Measurements from ENCODE around the gene ZNF578.

ZNF578 gene

GRCh38 chr19:52453324-52454094 lies at the start of gene ZNF578:
Gene ZNF578 (plus strand): TSS chr19:52453553. CDS start chr19:52501846, 48,293 bp downstream.
- no peak within 1 kb of the TSS for H3K4me2 ChIP-seq
- TF ChIP-seq Cebpa-rat (IDR thresholded peaks at IDR 0.05), result no peak
- no peaks in the 10 kb centered on the region for H3K27me3 ChIP-seq
- H3K4me3 ChIP-seq, result 0 out of 20 replicates have a peak within 1 kb of the TSS, but pooled peaks of 1 of the 10 experiments have one; percentile 13
- no peak within 1 kb of the TSS for H3K27ac ChIP-seq
- H3K36me3 ChIP-seq, result peaks cover 0 to 13% (median 4%) of the 10 kb centered on the region in 11 experiments; a peak in 5 of 22 replicates
- H4K20me1 ChIP-seq, result no peaks in the 10 kb centered on the region
- H3K9ac ChIP-seq, result no peak within 1 kb of the TSS
- peaks cover 96 to 100% (median 99%) of the 10 kb centered on the region in 11 experiments for H3K9me3 ChIP-seq (replicated peaks in 1 of 11)
- no peaks in the 10 kb centered on the region for H3K4me1 ChIP-seq

DNA sequence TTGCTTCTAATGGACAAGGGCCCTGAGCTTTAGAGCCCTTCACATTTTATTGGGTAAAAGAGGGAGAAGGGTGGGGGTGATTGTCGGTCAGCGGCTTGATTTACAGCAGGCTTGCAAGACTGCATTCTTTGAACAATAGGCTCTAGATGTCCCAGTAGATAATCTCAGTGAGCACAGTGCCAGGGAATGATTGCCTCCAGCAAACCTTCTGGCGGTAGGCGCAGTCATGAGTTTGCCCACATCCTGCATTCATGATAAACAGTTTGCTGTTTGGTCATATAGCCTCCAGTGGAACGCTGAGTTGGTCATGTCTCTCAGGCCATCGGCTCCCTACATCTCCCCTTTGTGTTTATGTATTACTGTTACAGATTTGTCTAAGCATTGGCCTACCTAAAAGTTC lies 43.1 kb upstream of the ZNF578 start:
- Histone ChIP-seq H3K4me2 (no peak overlapping the region), H3K27me3 (no peaks in the 10 kb centered on the region), H3K4me1 (peaks cover 0 to 7% (median 0%) of the 10 kb centered on the region in 10 experiments; a peak in 3 of 20 replicates), H3K4me3 (peak overlapping the region in 2 of 10 experiments; percentile 7 to 40; a peak in 1 of 20 replicates), H3K9ac (no peak overlapping the region), H3K36me3 (peaks cover 100% of the 10 kb centered on the region in 11 experiments), H4K20me1 (no peaks in the 10 kb centered on the region), H3K27ac (no peak overlapping the region), H3K9me3 (replicated peaks in 1 of 11) (peaks cover 89 to 99% (median 97%) of the 10 kb centered on the region in 11 experiments)
- TF ChIP-seq Cebpa-rat (IDR thresholded peaks at IDR 0.05), result no peak

DNA sequence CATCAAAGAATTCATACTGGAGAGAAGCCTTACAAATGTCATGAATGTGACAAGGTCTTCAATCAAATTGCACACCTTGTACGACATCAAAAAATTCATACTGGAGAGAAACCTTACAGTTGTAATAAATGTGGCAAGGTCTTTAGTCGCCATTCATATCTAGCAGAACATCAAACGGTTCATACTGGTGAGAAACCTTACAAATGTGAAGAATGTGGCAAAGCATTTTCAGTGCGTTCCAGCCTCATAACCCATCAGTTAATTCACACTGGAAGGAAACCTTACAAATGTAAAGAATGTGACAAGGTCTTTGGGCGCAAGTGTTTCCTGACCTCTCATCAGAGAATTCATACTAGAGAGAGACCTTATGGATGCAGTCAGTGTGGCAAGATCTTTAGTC lies 37.6 kb upstream of the ZNF578 start:
- H3K27ac ChIP-seq, result no peak overlapping the region
- H4K20me1 ChIP-seq, result no peaks in the 10 kb centered on the region
- H3K4me1 ChIP-seq, result peaks cover 0 to 7% (median 0%) of the 10 kb centered on the region in 10 experiments; a peak in 3 of 20 replicates
- peaks cover 92 to 100% (median 100%) of the 10 kb centered on the region in 11 experiments for H3K9me3 ChIP-seq (replicated peaks in 1 of 11)
- no peak overlapping the region for H3K9ac ChIP-seq
- H3K4me2 ChIP-seq, result no peak overlapping the region
- H3K4me3 ChIP-seq, result no peak overlapping the region
- no peak for TF ChIP-seq Cebpa-rat (IDR thresholded peaks at IDR 0.05)
- peaks cover 48 to 66% (median 58%) of the 10 kb centered on the region in 11 experiments for H3K36me3 ChIP-seq
- no peaks in the 10 kb centered on the region for H3K27me3 ChIP-seq

- no peaks in the 10 kb centered on the region for H3K4me1 ChIP-seq
- TF ChIP-seq Cebpa-rat (IDR thresholded peaks at IDR 0.05), result no peak
- H3K27me3 ChIP-seq, result no peaks in the 10 kb centered on the region
- no peak within 1 kb of the TSS for H3K4me2 ChIP-seq
- no peaks in the 10 kb centered on the region for H4K20me1 ChIP-seq
- no peak within 1 kb of the TSS for H3K4me3 ChIP-seq
- peaks cover 18 to 63% (median 43%) of the 10 kb centered on the region in 11 experiments; a peak in 20 of 22 replicates for H3K36me3 ChIP-seq
- peaks cover 97 to 100% (median 100%) of the 10 kb centered on the region in 11 experiments for H3K9me3 ChIP-seq (replicated peaks in 1 of 11)
- H3K27ac ChIP-seq, result no peak within 1 kb of the TSS
- H3K9ac ChIP-seq, result no peak within 1 kb of the TSS
Measured at GRCh38 chr19:52428937-52429336, 24.4 kb upstream of the ZNF578 start, which contains the start of gene ZNF534. Gene ZNF534 (plus strand): TSS chr19:52429148. CDS start chr19:52431475, 2,327 bp downstream.

DNA sequence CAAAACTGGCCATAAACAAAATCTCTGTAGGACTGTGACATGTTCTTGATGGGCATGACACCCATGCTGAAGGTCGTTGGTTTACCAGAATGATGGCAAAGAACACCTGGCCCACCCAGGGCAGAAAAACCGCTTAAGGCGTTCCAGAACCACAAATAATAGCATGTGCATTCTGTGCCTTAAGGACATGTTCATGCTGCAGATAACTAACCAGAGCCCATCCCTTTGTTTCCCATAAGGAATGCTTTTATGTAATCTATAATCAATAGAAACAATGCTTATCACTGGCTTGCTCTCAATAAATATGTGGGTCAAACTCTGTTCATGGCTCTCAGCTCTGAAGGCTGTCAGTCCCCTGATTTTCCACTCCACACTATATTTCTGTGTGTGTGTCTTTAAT lies 11.2 kb upstream of the ZNF578 start:
- no peaks in the 10 kb centered on the region for H4K20me1 ChIP-seq
- no peak for TF ChIP-seq Cebpa-rat (IDR thresholded peaks at IDR 0.05)
- peaks cover 8 to 21% (median 17%) of the 10 kb centered on the region in 11 experiments; a peak in 17 of 22 replicates for H3K36me3 ChIP-seq
- H3K27ac ChIP-seq, result no peak overlapping the region
- no peak overlapping the region for H3K9ac ChIP-seq
- H3K4me1 ChIP-seq, result no peaks in the 10 kb centered on the region
- no peaks in the 10 kb centered on the region for H3K27me3 ChIP-seq
- H3K4me2 ChIP-seq, result no peak overlapping the region
- peaks cover 95 to 100% (median 99%) of the 10 kb centered on the region in 11 experiments for H3K9me3 ChIP-seq (replicated peaks in 1 of 11)
- H3K4me3 ChIP-seq, result no peak overlapping the region

GRCh38 chr19:52444506-52444905 lies 8.8 kb upstream of the ZNF578 start:
- H3K4me2 ChIP-seq, result no peak overlapping the region
- no peak overlapping the region for H3K9ac ChIP-seq
- peaks cover 0 to 3% (median 0%) of the 10 kb centered on the region in 11 experiments; a peak in 3 of 22 replicates for H3K36me3 ChIP-seq
- H3K27me3 ChIP-seq, result no peaks in the 10 kb centered on the region
- peaks cover 89 to 100% (median 94%) of the 10 kb centered on the region in 11 experiments for H3K9me3 ChIP-seq (replicated peaks in 1 of 11)
- H3K27ac ChIP-seq, result no peak overlapping the region
- H3K4me1 ChIP-seq, result no peaks in the 10 kb centered on the region
- no peak for TF ChIP-seq Cebpa-rat (IDR thresholded peaks at IDR 0.05)
- H4K20me1 ChIP-seq, result no peaks in the 10 kb centered on the region
- 0 out of 20 replicates have a peak overlapping the region, but pooled peaks of 1 of the 10 experiments have one; percentile 28 for H3K4me3 ChIP-seq

DNA sequence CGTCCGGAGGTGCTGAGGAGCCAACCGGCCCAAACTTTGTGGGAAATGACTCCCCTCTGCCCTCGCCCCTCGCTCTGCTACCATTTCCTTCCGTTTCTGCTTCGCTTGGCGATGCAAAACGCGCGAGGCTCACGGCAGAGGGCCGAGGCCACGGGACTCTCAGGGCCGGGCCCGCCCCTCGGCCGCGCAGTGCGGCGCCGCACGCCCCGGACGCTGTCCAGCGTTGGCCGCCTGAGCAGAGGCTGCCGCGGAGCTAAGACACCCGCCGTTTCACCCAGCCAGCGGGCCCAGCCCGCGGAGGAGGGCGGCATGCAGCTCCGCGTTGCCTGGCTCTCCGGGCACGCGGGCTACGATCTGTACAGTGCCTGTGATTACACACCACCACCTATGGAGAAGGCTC lies 2.1 kb upstream of the ZNF578 start:
- Histone ChIP-seq H3K4me1 (no peaks in the 10 kb centered on the region), H3K27me3 (no peaks in the 10 kb centered on the region), H3K9me3 (replicated peaks in 1 of 11) (peaks cover 92 to 100% (median 97%) of the 10 kb centered on the region in 11 experiments), H4K20me1 (no peaks in the 10 kb centered on the region), H3K27ac (no peak overlapping the region), H3K9ac (no peak overlapping the region), H3K4me2 (no peak overlapping the region), H3K36me3 (peaks cover 0 to 8% (median 3%) of the 10 kb centered on the region in 11 experiments; a peak in 5 of 22 replicates), H3K4me3 (peak overlapping the region in 3 of 10 experiments; percentile 19 to 31 (median 19); a peak in 1 of 20 replicates)
- TF ChIP-seq Cebpa-rat (IDR thresholded peaks at IDR 0.05), result no peak

DNA sequence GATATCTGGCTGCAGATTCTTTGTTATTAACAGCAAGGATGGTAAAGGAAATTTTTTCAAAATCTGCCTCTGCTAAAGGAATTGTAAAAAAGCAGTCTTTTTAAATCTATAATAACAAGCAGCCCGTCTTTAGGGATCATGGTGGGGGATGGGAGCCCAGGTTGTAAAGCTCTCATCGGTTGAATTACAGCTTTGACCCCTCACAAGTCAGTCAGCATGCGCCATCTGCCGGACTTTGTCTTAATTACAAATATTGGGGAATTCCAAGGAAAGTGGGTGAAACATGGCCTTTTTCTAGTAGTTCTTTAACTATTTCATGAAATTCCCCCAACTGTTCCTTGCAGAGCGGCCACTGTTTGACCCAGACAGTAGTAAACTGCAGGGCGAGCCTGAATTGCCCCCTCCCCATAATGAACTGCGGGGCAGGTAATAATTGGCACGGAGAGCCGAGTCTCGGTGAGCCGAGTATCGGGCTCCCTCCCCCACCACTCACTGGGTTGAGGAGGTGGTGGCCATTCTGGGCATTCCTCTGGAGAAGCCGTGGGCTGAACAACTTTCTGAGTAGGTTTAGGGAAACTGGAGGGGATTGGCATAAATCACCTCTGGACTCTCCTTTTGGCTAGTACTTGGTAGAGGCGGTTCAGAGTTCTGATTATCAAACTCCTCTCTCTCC lies 11.6 kb downstream of the ZNF578 start:
- no peak for TF ChIP-seq Cebpa-rat (IDR thresholded peaks at IDR 0.05)
- Histone ChIP-seq H3K4me2 (no peak overlapping the region), H3K4me3 (peak overlapping the region in 4 of 10 experiments; percentile 15 to 27 (median 25); a peak in 4 of 20 replicates), H3K4me1 (no peaks in the 10 kb centered on the region), H3K9me3 (replicated peaks in 1 of 11) (peaks cover 100% of the 10 kb centered on the region in 11 experiments), H4K20me1 (no peaks in the 10 kb centered on the region), H3K27ac (no peak overlapping the region), H3K27me3 (no peaks in the 10 kb centered on the region), H3K9ac (no peak overlapping the region), H3K36me3 (peaks cover 0 to 6% (median 0%) of the 10 kb centered on the region in 11 experiments; a peak in 3 of 22 replicates)

Measured in BLaER1 treated with 17β-estradiol and CSF1 and Interleukin-3, amounts not matched to agents 10 nM and 100 nM (cell line).